Activated naive CD8-positive, alpha-beta T cell treated with anti-CD3 and anti-CD28 coated beads for 36 hours (primary cell): Measurements from ENCODE around the gene FAH. TPM values are rescaled to one million over a fixed set of nuclear protein-coding genes. Genes with fewer than 3 reads are reported as not detected.

ENCODE experiments used
- DNase-seq: peaks from one replicate; pipeline ENCODE4 v3.0.0; 2021
- H3K27ac Mint-ChIP-seq: one replicate; pipeline ENCODE4 v1.8.0; 2022; ENCODE audit warnings: mild to moderate bottlenecking, moderate library complexity, mixed read lengths
- H3K27me3 Mint-ChIP-seq: one replicate; pipeline ENCODE4 v1.8.0; 2022; ENCODE audit warnings: mild to moderate bottlenecking, mixed read lengths
- H3K36me3 Mint-ChIP-seq: one replicate; pipeline ENCODE4 v1.8.0; 2021; ENCODE audit warnings: mild to moderate bottlenecking, mixed read lengths
- H3K4me1 Mint-ChIP-seq: one replicate; pipeline ENCODE4 v1.8.0; 2021; ENCODE audit warnings: mixed read lengths
- H3K4me3 Mint-ChIP-seq: one replicate; pipeline ENCODE4 v1.8.0; 2022; ENCODE audit warnings: mild to moderate bottlenecking, moderate library complexity, mixed read lengths
- H3K9me3 Mint-ChIP-seq: one replicate; pipeline ENCODE4 v1.8.0; 2022; ENCODE audit warnings: mixed read lengths
- total RNA-seq, 2 experiments: library from RNA; stranded (reverse); gene quantifications; one replicate each; pipeline ENCODE4 v1.2.3, GENCODE V29; 2021

FAH gene
- total RNA-seq, 2 experiments from 2014 or later: 45.0 to 49.0 TPM

- Mint-ChIP-seq H3K36me3 (peaks cover 33% of the 10 kb centered on the region), H3K4me3 (no peak overlapping the region), H3K27ac (no peak overlapping the region), H3K4me1 (no peaks in the 10 kb centered on the region), H3K9me3 (no peaks in the 10 kb centered on the region), H3K27me3 (no peaks in the 10 kb centered on the region)
- no peak for DNase-seq
Measured at GRCh38 chr15:80188251-80188650, 35.5 kb downstream of the FAH start.

- DNase-seq: no peak
- no peaks in the 10 kb centered on the region for H3K4me1 Mint-ChIP-seq
- H3K4me3 Mint-ChIP-seq: no peak overlapping the region
- H3K27me3 Mint-ChIP-seq: no peaks in the 10 kb centered on the region
- no peak overlapping the region for H3K27ac Mint-ChIP-seq
- H3K9me3 Mint-ChIP-seq: no peaks in the 10 kb centered on the region
- H3K36me3 Mint-ChIP-seq: peaks cover 14% of the 10 kb centered on the region
Measured at GRCh38 chr15:80191198-80191597, 38.4 kb downstream of the FAH start.

- Mint-ChIP-seq H3K36me3 (peaks cover 7% of the 10 kb centered on the region), H3K9me3 (no peaks in the 10 kb centered on the region), H3K27ac (no peak overlapping the region), H3K4me1 (no peaks in the 10 kb centered on the region), H3K4me3 (no peak overlapping the region), H3K27me3 (no peaks in the 10 kb centered on the region)
- DNase-seq: no peak
Measured at GRCh38 chr15:80191897-80192595, 39.2 kb downstream of the FAH start.

GRCh38 chr15:80194186-80194585, 41.4 kb downstream of the FAH start:
- no peaks in the 10 kb centered on the region for H3K9me3 Mint-ChIP-seq
- no peaks in the 10 kb centered on the region for H3K36me3 Mint-ChIP-seq
- no peak for DNase-seq
- H3K27ac Mint-ChIP-seq: no peak overlapping the region
- H3K27me3 Mint-ChIP-seq: no peaks in the 10 kb centered on the region
- H3K4me1 Mint-ChIP-seq: no peaks in the 10 kb centered on the region
- H3K4me3 Mint-ChIP-seq: no peak overlapping the region

GRCh38 chr15:80194914-80195313, 42.1 kb downstream of the FAH start:
- Mint-ChIP-seq H3K9me3 (no peaks in the 10 kb centered on the region), H3K27me3 (no peaks in the 10 kb centered on the region), H3K27ac (no peak overlapping the region), H3K36me3 (no peaks in the 10 kb centered on the region), H3K4me3 (no peak overlapping the region), H3K4me1 (no peaks in the 10 kb centered on the region)
- no peak for DNase-seq

DNA sequence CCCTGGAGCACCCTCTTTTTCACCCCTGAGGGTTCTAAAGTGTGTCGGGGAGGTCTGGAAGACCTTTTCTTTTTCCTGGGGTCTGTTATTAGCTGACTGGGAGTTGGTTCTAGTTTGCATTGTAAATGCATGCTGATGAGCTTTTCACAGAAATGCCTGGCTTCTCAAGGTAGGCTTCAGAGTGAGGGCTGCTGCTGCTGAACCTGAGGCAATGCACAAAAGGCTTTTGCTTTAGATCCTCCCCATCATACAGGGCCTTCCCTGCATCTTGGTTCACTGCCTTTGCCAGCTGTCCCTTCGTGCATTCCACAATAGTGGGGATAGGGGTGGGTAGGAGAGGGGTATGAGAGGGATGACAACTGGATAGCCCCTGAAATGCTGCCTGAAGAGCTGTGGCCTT, 46.6 kb downstream of the FAH start:
- Mint-ChIP-seq H3K27ac (no peak overlapping the region), H3K4me1 (no peaks in the 10 kb centered on the region), H3K9me3 (no peaks in the 10 kb centered on the region), H3K36me3 (no peaks in the 10 kb centered on the region), H3K4me3 (no peak overlapping the region), H3K27me3 (peaks cover 3% of the 10 kb centered on the region)
- DNase-seq: no peak

- no peak for DNase-seq
- no peak overlapping the region for H3K27ac Mint-ChIP-seq
- no peaks in the 10 kb centered on the region for H3K9me3 Mint-ChIP-seq
- H3K4me1 Mint-ChIP-seq: no peaks in the 10 kb centered on the region
- peaks cover 4% of the 10 kb centered on the region for H3K27me3 Mint-ChIP-seq
- no peaks in the 10 kb centered on the region for H3K36me3 Mint-ChIP-seq
- H3K4me3 Mint-ChIP-seq: no peak overlapping the region
Measured at GRCh38 chr15:80199869-80200268, 47.1 kb downstream of the FAH start.

GRCh38 chr15:80201256-80202015, 48.6 kb downstream of the FAH start:
- H3K27me3 Mint-ChIP-seq: peaks cover 10% of the 10 kb centered on the region
- no peaks in the 10 kb centered on the region for H3K4me1 Mint-ChIP-seq
- no peaks in the 10 kb centered on the region for H3K9me3 Mint-ChIP-seq
- H3K27ac Mint-ChIP-seq: no peak overlapping the region
- DNase-seq: no peak
- H3K36me3 Mint-ChIP-seq: no peaks in the 10 kb centered on the region
- H3K4me3 Mint-ChIP-seq: no peak overlapping the region

DNA sequence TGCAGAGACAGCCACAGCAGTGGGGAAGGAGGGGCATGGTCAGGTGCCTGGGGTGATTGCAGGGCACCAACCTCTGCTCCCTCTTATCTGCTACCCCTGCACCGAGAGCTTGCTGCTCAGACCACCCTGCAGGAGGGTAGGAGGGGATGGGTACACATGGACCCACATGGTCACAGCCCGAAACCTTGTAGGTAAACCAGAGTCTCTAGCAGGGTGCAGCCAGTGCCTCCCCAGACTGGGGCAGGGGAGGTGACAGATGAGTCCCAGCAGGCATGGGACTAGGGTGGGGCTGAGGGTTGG, 49.2 kb downstream of the FAH start:
- no peak overlapping the region for H3K4me3 Mint-ChIP-seq
- no peaks in the 10 kb centered on the region for H3K4me1 Mint-ChIP-seq
- H3K27me3 Mint-ChIP-seq: peaks cover 15% of the 10 kb centered on the region
- H3K36me3 Mint-ChIP-seq: no peaks in the 10 kb centered on the region
- H3K9me3 Mint-ChIP-seq: no peaks in the 10 kb centered on the region
- H3K27ac Mint-ChIP-seq: no peak overlapping the region
- no peak for DNase-seq

DNA sequence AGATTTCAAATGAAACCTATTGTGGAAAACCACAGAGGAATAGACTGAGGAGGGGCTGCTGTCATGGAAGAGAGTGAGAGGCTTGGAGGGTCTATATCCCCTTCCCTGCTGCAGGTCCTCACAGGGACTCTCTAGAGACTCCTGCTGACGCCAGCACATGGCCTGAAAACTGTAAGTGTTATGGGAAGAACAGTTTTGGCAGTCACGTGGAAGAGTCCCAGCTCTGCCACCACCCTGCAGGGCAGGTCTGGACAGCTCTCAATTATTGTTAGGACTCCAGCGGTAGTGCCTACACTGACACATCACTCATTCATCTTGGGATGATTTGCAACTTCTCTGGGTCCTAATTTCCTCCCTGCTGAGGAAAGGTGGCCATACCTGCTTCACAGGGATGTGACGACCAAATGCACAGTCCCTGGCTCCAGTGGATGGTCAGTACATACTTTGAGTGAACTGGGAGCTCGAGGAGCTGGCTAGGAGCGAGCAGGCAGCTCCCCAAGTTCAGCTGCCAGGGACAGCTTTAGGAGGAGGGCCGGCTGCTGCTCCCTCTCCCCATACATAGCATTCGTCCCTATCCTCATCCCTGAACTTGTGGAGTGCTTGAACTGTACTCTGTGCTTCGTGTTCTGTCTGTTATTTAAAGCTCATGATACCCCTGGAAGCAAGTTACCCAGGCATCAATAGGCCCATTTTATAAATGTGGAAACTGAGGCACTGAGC, 50.0 kb downstream of the FAH start:
- no peaks in the 10 kb centered on the region for H3K4me1 Mint-ChIP-seq
- peaks cover 21% of the 10 kb centered on the region for H3K27me3 Mint-ChIP-seq
- H3K36me3 Mint-ChIP-seq: no peaks in the 10 kb centered on the region
- no peak for DNase-seq
- H3K27ac Mint-ChIP-seq: no peak overlapping the region
- H3K9me3 Mint-ChIP-seq: no peaks in the 10 kb centered on the region
- H3K4me3 Mint-ChIP-seq: no peak overlapping the region

DNA sequence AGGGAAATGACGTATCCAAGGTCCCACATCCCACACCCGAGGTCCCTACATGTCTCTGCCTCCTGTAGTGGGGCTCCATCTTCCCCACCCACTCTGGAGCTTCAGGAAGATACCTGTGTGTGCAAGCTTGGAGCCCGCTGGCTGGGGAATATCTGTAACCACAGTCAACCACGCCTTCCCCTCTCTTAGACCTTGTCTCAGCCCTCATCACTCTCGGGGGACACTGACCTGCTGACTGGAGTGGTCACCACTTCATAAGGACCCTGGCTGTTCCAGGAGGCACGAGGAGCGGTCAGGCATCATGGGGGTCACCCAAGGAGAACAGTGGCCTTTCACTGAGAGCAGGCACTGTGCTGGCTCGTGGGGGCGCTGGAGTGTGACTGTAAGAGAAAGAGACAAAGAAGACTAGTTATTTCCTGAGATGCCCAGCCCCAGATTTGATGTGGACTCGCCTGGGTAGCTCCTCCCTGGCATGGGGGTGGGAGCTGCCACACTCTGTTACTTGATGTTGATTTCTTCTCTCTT, 50.6 kb downstream of the FAH start:
- no peaks in the 10 kb centered on the region for H3K36me3 Mint-ChIP-seq
- H3K27me3 Mint-ChIP-seq: peaks cover 23% of the 10 kb centered on the region
- no peaks in the 10 kb centered on the region for H3K4me1 Mint-ChIP-seq
- DNase-seq: no peak
- no peak overlapping the region for H3K27ac Mint-ChIP-seq
- no peak overlapping the region for H3K4me3 Mint-ChIP-seq
- H3K9me3 Mint-ChIP-seq: no peaks in the 10 kb centered on the region

DNA sequence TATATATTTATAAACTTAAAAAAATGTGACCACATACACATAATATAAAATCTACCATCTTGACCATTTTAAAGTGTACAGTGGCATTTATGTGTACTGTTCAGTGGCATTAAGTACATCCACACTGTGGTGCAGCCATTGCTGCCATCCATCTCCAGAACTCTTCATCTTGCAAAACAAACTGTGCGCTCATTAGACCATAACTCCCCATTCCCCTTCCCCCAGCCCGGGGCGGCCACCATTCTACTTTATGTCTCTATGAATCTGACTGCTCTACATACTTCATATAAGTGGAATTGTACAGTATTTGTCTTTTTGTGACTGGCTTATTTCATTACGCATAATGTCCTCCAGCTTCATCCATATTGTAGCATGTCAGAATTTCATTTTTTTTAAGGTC, 51.4 kb downstream of the FAH start:
- no peak overlapping the region for H3K27ac Mint-ChIP-seq
- no peak overlapping the region for H3K4me3 Mint-ChIP-seq
- H3K9me3 Mint-ChIP-seq: no peaks in the 10 kb centered on the region
- H3K36me3 Mint-ChIP-seq: no peaks in the 10 kb centered on the region
- DNase-seq: no peak
- no peaks in the 10 kb centered on the region for H3K4me1 Mint-ChIP-seq
- peaks cover 23% of the 10 kb centered on the region for H3K27me3 Mint-ChIP-seq

- Mint-ChIP-seq H3K4me1 (no peaks in the 10 kb centered on the region), H3K9me3 (no peaks in the 10 kb centered on the region), H3K4me3 (no peak overlapping the region), H3K27ac (no peak overlapping the region), H3K27me3 (peaks cover 29% of the 10 kb centered on the region), H3K36me3 (no peaks in the 10 kb centered on the region)
- DNase-seq: no peak
Measured at GRCh38 chr15:80207887-80208286, 55.1 kb downstream of the FAH start.

- Mint-ChIP-seq H3K9me3 (no peaks in the 10 kb centered on the region), H3K4me3 (no peak overlapping the region), H3K36me3 (no peaks in the 10 kb centered on the region), H3K4me1 (no peaks in the 10 kb centered on the region), H3K27me3 (peaks cover 33% of the 10 kb centered on the region), H3K27ac (no peak overlapping the region)
- no peak for DNase-seq
Measured at GRCh38 chr15:80208758-80209734, 56.2 kb downstream of the FAH start.
